HCT116 (cell line): ENCODE measurements around the gene BABAM2. TPM values are rescaled to one million over a fixed set of nuclear protein-coding genes. Genes with fewer than 3 reads are reported as not detected.

Source experiments
- ATAC-seq: fragments of 200-7000 bp; cut with Tn5 transposase; 2 replicates; pipeline ENCODE4 v1.9.1; 2020; ENCODE audit warnings: mild to moderate bottlenecking, moderate library complexity
- BruUV-seq: library from RNA; stranded (reverse); fragments of 400-500 nt; replicated peaks from 2 replicates; lab custom pipeline; 2021; lab: Mats Ljungman, UMichigan
- CTCF ChIA-PET: fragments of 300-600 bp; sonication (Branson Sonifier 250); formaldehyde crosslinking; loops from one replicate; lab custom pipeline; 2021; ENCODE audit warnings: antibody characterized with exemption; lab: Charles Lee
- POLR2A ChIA-PET: fragments of 300-600, 350-600 bp; sonication (Branson Sonifier 250); formaldehyde crosslinking; loops from one replicate; lab custom pipeline; 2021; ENCODE audit warnings: antibody characterized with exemption; lab: Charles Lee
- RAD21 ChIA-PET, 2 experiments: fragments of 300-600 bp; sonication (Branson Sonifier 250); formaldehyde crosslinking; loops; one replicate each; lab custom pipeline; 2023; ENCODE audit warnings: low total read pairs in 2 of 2; ENCODE audit not compliant: uncharacterized antibody in 2 of 2, unreplicated experiment in 2 of 2, low non-redundant PET in 1 of 2; lab: Charles Lee
- DNase-seq: peaks from one replicate; pipeline ENCODE4 v3.0.0-alpha.2; 2010; ENCODE audit warnings: low read depth, low spot score
- H2AFZ ChIP-seq: fragments of 200-600 bp; shearing (Covaris generic), sonication (generic); 2 replicates; pipeline ENCODE4 v1.6.1; 2017; ENCODE audit warnings: low read depth, mixed run types, mixed read lengths, antibody characterized with exemption, low read length; ENCODE audit not compliant: poor library complexity, severe bottlenecking
- H3K27ac ChIP-seq: 2 replicates; pipeline ENCODE4 v1.5.1; 2012; ENCODE audit warnings: low read depth, low read length
- H3K27me3 ChIP-seq: fragments of 200-600 bp; sonication (generic); 2 replicates; pipeline ENCODE4 v1.6.1; 2016; ENCODE audit warnings: mixed run types, low read length, mixed read lengths; ENCODE audit not compliant: insufficient read depth
- H3K36me3 ChIP-seq, 2 experiments: fragments of 200-500 bp in 1 of 2; fragments of 200-600 bp in 1 of 2; sonication (Bioruptor generic) in 1 of 2; sonication (generic) in 1 of 2; 2 replicates each; pipeline versions ENCODE4 v1.5.1 to v1.6.1; 2014 to 2016; ENCODE audit warnings: low read length in 2 of 2, inconsistent platforms in 1 of 2, mixed read lengths in 1 of 2, mixed run types in 1 of 2; ENCODE audit not compliant: insufficient read depth in 2 of 2, control insufficient read depth in 1 of 2
- H3K4me1 ChIP-seq, 2 experiments: fragments of 200-600 bp in 1 of 2; sonication (generic) in 1 of 2; 2 replicates each; pipeline versions ENCODE4 v1.5.1 to v1.6.1; 2012 to 2017; ENCODE audit warnings: low read length in 2 of 2, inconsistent platforms in 1 of 2, mild to moderate bottlenecking in 1 of 2, mixed read lengths in 1 of 2, mixed run types in 1 of 2, moderate library complexity in 1 of 2; ENCODE audit not compliant: insufficient read depth in 2 of 2, control insufficient read depth in 1 of 2
- H3K4me2 ChIP-seq: fragments of 200-600 bp; sonication (generic); 2 replicates; pipeline ENCODE4 v1.6.1; 2017; ENCODE audit warnings: mixed run types, low read length, mixed read lengths
- H3K4me3 ChIP-seq, 2 experiments: fragments of 200-600 bp in 1 of 2; sonication (generic) in 1 of 2; replicated peaks in 1 of 2; 2 replicates each; pipeline ENCODE4 v1.5.1; 2011 to 2016; ENCODE audit warnings: low read length in 2 of 2, control low read depth in 1 of 2, low read depth in 1 of 2, mild to moderate bottlenecking in 1 of 2, mixed read lengths in 1 of 2, mixed run types in 1 of 2
- H3K79me2 ChIP-seq: fragments of 200-600 bp; sonication (generic); 2 replicates; pipeline ENCODE4 v1.6.1; 2017; ENCODE audit warnings: mild to moderate bottlenecking, mixed run types, low read length, moderate library complexity, mixed read lengths; ENCODE audit not compliant: insufficient read depth
- H3K9ac ChIP-seq: fragments of 200-600 bp; sonication (generic); 2 replicates; pipeline ENCODE4 v1.6.1; 2016; ENCODE audit warnings: low read length, mixed read lengths
- H3K9me2 ChIP-seq: fragments of 200-600 bp; sonication (generic), shearing (Covaris generic); 2 replicates; pipeline ENCODE4 v1.6.1; 2017; ENCODE audit warnings: mixed run types, mild to moderate bottlenecking, moderate library complexity; ENCODE audit not compliant: insufficient read depth
- H3K9me3 ChIP-seq, 2 experiments: fragments of 200-500 bp in 1 of 2; fragments of 200-600 bp in 1 of 2; sonication (Bioruptor generic) in 1 of 2; sonication (generic) in 1 of 2; 2 replicates each; pipeline ENCODE4 v1.6.1; 2014 to 2017; ENCODE audit warnings: low read length in 2 of 2, mixed read lengths in 2 of 2, inconsistent platforms in 1 of 2, low read depth in 1 of 2, mild to moderate bottlenecking in 1 of 2, mixed run types in 1 of 2, moderate library complexity in 1 of 2; ENCODE audit not compliant: control insufficient read depth in 1 of 2, insufficient read depth in 1 of 2
- H4K20me1 ChIP-seq: fragments of 200-600 bp; sonication (generic), shearing (Covaris generic); 2 replicates; pipeline ENCODE4 v1.6.1; 2017; ENCODE audit warnings: mixed run types, mild to moderate bottlenecking, moderate library complexity; ENCODE audit not compliant: insufficient read depth
- CBX3 ChIP-seq: IDR thresholded peaks from 2 replicates; pipeline ENCODE4 v1.6.1; 2012; ENCODE audit warnings: low read depth
- CEBPB ChIP-seq: IDR thresholded peaks from 2 replicates; pipeline ENCODE4 v1.6.1; 2012; ENCODE audit warnings: low read depth
- EGR1 ChIP-seq: IDR thresholded peaks from 2 replicates; pipeline ENCODE4 v1.6.1; 2012; ENCODE audit warnings: low read depth
- ELF1 ChIP-seq: IDR thresholded peaks from 2 replicates; pipeline ENCODE4 v1.6.1; 2012; ENCODE audit warnings: low read depth, borderline replicate concordance
- EZH2phosphoT487 ChIP-seq: fragments of 200-600 bp; IDR thresholded peaks from 2 replicates; pipeline ENCODE4 v1.6.1; 2018; ENCODE audit warnings: antibody characterized with exemption, borderline replicate concordance
- POLR2A ChIP-seq: IDR thresholded peaks from 2 replicates; pipeline ENCODE4 v1.7.0; 2011; ENCODE audit warnings: borderline replicate concordance; ENCODE audit not compliant: insufficient read depth, insufficient read length; ENCODE audit errors: extremely low read depth
- POLR2AphosphoS5 ChIP-seq: IDR thresholded peaks from 2 replicates; pipeline ENCODE4 v1.6.1; 2011; ENCODE audit warnings: mild to moderate bottlenecking, low read depth, low read length, moderate library complexity
- RAD21 ChIP-seq: IDR thresholded peaks from 2 replicates; pipeline ENCODE4 v1.6.1; 2012; ENCODE audit warnings: low read depth, mild to moderate bottlenecking
- SIN3A ChIP-seq: IDR thresholded peaks from 2 replicates; pipeline ENCODE4 v1.6.1; 2012; ENCODE audit warnings: low read depth
- SP1 ChIP-seq: IDR thresholded peaks from 2 replicates; pipeline ENCODE4 v1.6.1; 2012; ENCODE audit warnings: low read depth
- TCF7L2 ChIP-seq: IDR thresholded peaks from 2 replicates; pipeline ENCODE4 v1.7.0; 2011; ENCODE audit warnings: borderline replicate concordance, inconsistent platforms; ENCODE audit not compliant: insufficient read depth, insufficient read length; ENCODE audit errors: extremely low read depth
- YY1 ChIP-seq: IDR thresholded peaks from 2 replicates; pipeline ENCODE4 v1.6.1; 2011; ENCODE audit warnings: low read length, low read depth, moderate library complexity, mild to moderate bottlenecking; ENCODE audit not compliant: insufficient replicate concordance; ENCODE audit errors: extremely low read depth
- ZFX ChIP-seq: fragments of 450-650 bp; IDR thresholded peaks from 2 replicates; pipeline ENCODE4 v1.6.1; 2017
- ZNF274 ChIP-seq: fragments of 200-500 bp; sonication (Bioruptor generic); IDR thresholded peaks from 2 replicates; pipeline ENCODE4 v1.6.1; 2014; ENCODE audit warnings: mild to moderate bottlenecking, low read depth, low read length, inconsistent platforms
- intact Hi-C: fragments of 100-400 bp; cut with micrococcal nuclease; formaldehyde crosslinking; loops from 2 replicates; pipeline ENCODE4 v1.10.0; 2022
- total RNA-seq: library from RNA; stranded (reverse); gene quantifications from one replicate; pipeline ENCODE4 v1.2.1, GENCODE V29; 2021; ENCODE audit not compliant: unreplicated experiment
- TF ChIP-seq, protein P1 (sequence below), 3 experiments: fragments of 200-600 bp in 1 of 3; sonication (generic) in 1 of 3; IDR thresholded peaks in 2 of 3; conservative IDR thresholded peaks in 1 of 3; 2 replicates each; pipeline ENCODE4 v1.5.1; 2012 to 2017; ENCODE audit warnings: low read depth in 2 of 3, low read length in 2 of 3, antibody characterized with exemption in 1 of 3, borderline replicate concordance in 1 of 3, control low read depth in 1 of 3, mild to moderate bottlenecking in 1 of 3, mixed read lengths in 1 of 3, mixed run types in 1 of 3, moderate library complexity in 1 of 3; ENCODE audit not compliant: insufficient read depth in 1 of 3
- TF ChIP-seq, protein P2 (sequence below): IDR thresholded peaks from 2 replicates; pipeline ENCODE4 v1.6.1; 2012
- TF ChIP-seq, protein P3 (sequence below): IDR thresholded peaks from 2 replicates; pipeline ENCODE4 v1.6.1; 2012
- TF ChIP-seq, protein P4 (sequence below): IDR thresholded peaks from 2 replicates; pipeline ENCODE4 v1.6.1; 2011; ENCODE audit warnings: mild to moderate bottlenecking, low read length, moderate library complexity; ENCODE audit not compliant: insufficient replicate concordance; ENCODE audit errors: extremely low read depth

BABAM2 gene
- total RNA-seq, 1 experiment from 2014 or later, result 23.8 TPM

DNA sequence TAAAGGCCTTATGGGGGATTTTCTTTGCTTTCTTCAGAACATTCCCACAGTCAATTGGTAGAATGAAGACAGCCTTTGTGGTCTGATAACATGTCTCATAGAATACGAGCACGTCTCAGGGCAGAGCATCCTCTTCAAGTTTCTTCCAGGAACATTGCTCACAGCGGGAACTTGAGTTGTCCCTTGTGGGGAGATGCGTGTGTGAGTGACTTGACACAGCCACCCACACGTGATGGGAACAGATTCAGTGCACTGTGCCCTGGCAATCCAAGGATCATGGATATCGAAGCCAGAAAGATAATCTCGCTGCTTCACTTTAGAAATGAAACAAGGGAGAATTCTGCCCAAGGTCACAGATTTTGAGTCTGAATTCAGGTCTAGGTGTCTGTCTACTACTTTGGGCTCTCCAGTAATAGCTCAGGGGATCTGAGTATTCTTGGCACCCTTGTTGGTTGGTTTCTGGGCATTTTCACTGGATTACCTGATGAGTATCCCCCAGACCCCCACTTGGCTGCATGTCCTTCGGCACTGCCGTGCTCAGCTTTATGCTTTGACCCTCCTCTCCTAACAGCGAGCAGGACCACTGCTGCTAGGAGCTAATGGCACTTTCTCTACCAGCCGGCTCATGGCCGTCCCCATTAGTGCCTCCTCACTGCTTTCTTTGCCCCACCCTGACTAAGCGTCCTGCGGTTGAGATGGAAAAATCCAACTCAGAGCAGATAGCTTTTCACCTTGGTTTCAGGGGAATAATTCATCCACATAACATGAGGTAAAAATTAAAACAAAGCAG lies 426.2 kb downstream of the BABAM2 start:
- CTCF ChIA-PET, result no interaction called here
- TF ChIP-seq ZFX, result no peak
- TF ChIP-seq, protein P1, sequence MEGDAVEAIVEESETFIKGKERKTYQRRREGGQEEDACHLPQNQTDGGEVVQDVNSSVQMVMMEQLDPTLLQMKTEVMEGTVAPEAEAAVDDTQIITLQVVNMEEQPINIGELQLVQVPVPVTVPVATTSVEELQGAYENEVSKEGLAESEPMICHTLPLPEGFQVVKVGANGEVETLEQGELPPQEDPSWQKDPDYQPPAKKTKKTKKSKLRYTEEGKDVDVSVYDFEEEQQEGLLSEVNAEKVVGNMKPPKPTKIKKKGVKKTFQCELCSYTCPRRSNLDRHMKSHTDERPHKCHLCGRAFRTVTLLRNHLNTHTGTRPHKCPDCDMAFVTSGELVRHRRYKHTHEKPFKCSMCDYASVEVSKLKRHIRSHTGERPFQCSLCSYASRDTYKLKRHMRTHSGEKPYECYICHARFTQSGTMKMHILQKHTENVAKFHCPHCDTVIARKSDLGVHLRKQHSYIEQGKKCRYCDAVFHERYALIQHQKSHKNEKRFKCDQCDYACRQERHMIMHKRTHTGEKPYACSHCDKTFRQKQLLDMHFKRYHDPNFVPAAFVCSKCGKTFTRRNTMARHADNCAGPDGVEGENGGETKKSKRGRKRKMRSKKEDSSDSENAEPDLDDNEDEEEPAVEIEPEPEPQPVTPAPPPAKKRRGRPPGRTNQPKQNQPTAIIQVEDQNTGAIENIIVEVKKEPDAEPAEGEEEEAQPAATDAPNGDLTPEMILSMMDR (IDR thresholded peaks at IDR 0.05 in 2 of 3, conservative IDR thresholded peaks at IDR 0.05 in 1 of 3; ENCODE audit: borderline replicate concordance in 1 of 3, insufficient read depth in 1 of 3, low read depth in 2 of 3, low read length in 2 of 3), result no peak
- no peak for TF ChIP-seq SP1
- no peak for TF ChIP-seq TCF7L2
- no peak for TF ChIP-seq RAD21
- TF ChIP-seq CBX3, result no peak
- TF ChIP-seq, protein P2, sequence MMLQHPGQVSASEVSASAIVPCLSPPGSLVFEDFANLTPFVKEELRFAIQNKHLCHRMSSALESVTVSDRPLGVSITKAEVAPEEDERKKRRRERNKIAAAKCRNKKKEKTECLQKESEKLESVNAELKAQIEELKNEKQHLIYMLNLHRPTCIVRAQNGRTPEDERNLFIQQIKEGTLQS, result no peak
- no peak for TF ChIP-seq EZH2phosphoT487
- no peak for TF ChIP-seq SIN3A
- TF ChIP-seq, protein P3, sequence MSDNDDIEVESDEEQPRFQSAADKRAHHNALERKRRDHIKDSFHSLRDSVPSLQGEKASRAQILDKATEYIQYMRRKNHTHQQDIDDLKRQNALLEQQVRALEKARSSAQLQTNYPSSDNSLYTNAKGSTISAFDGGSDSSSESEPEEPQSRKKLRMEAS, result no peak
- TF ChIP-seq YY1, result no peak
- no peak for TF ChIP-seq POLR2AphosphoS5
- TF ChIP-seq, protein P4, sequence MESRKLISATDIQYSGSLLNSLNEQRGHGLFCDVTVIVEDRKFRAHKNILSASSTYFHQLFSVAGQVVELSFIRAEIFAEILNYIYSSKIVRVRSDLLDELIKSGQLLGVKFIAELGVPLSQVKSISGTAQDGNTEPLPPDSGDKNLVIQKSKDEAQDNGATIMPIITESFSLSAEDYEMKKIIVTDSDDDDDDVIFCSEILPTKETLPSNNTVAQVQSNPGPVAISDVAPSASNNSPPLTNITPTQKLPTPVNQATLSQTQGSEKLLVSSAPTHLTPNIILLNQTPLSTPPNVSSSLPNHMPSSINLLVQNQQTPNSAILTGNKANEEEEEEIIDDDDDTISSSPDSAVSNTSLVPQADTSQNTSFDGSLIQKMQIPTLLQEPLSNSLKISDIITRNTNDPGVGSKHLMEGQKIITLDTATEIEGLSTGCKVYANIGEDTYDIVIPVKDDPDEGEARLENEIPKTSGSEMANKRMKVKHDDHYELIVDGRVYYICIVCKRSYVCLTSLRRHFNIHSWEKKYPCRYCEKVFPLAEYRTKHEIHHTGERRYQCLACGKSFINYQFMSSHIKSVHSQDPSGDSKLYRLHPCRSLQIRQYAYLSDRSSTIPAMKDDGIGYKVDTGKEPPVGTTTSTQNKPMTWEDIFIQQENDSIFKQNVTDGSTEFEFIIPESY, result no peak
- no peak for TF ChIP-seq EGR1
- no peak for TF ChIP-seq CEBPB
- TF ChIP-seq POLR2A, result no peak
- TF ChIP-seq ELF1, result no peak
- no peak for TF ChIP-seq ZNF274
- POLR2A ChIA-PET, result no interaction called here
- intact Hi-C loops, result no loop called here
- Histone ChIP-seq H3K9ac (no peak overlapping the region), H3K4me1 (no peaks in the 10 kb centered on the region), H3K4me2 (no peak overlapping the region), H3K9me2 (no peaks in the 10 kb centered on the region), H3K36me3 (no peaks in the 10 kb centered on the region), H3K4me3 (no peak overlapping the region), H3K9me3 (no peaks in the 10 kb centered on the region), H3K27ac (no peak overlapping the region), H3K27me3 (no peaks in the 10 kb centered on the region), H3K79me2 (no peaks in the 10 kb centered on the region), H4K20me1 (no peaks in the 10 kb centered on the region), H2AFZ (no peak overlapping the region)
- no peak for DNase-seq
- BruUV-seq, result no TSS peak
- ATAC-seq, result no peak
- RAD21 ChIA-PET, result no interaction called here
